Small intestine (tissue), 7 donors: Measurements from ENCODE around the gene C1QTNF6. TPM values are rescaled to one million over a fixed set of nuclear protein-coding genes. Genes with fewer than 3 reads are reported as not detected.

ENCODE experiments used
- DNase-seq, 2 donors: peaks; one replicate each; pipeline versions ENCODE4 v3.0.0 to v3.0.0-alpha.2; 2013
- FAIRE-seq: peaks from 2 replicates; lab custom pipeline; 2012; peaks lifted over from hg19 to GRCh38; lab: Jason Lieb, UNC
- H3K27ac ChIP-seq, 3 donors: one replicate each; pipeline ENCODE4 v1.5.1; 2013; ENCODE audit warnings: low read length in 2 of 3, mild to moderate bottlenecking in 2 of 3, control low read depth in 1 of 3, inconsistent platforms in 1 of 3, low read depth in 1 of 3, moderate library complexity in 1 of 3
- H3K27me3 ChIP-seq, 3 donors: one replicate each; pipeline ENCODE4 v1.6.1; 2013; ENCODE audit warnings: low read length in 3 of 3, inconsistent platforms in 1 of 3; ENCODE audit not compliant: control insufficient read depth in 3 of 3, insufficient read depth in 3 of 3
- H3K36me3 ChIP-seq, 3 donors: one replicate each; pipeline ENCODE4 v1.6.1; 2013; ENCODE audit warnings: low read length in 3 of 3, inconsistent platforms in 1 of 3, low read depth in 1 of 3, mild to moderate bottlenecking in 1 of 3, moderate library complexity in 1 of 3; ENCODE audit not compliant: control insufficient read depth in 3 of 3, insufficient read depth in 2 of 3
- H3K4me1 ChIP-seq, 3 donors: one replicate each; pipeline ENCODE4 v1.6.1; 2013; ENCODE audit warnings: low read length in 2 of 3, inconsistent platforms in 1 of 3, low read depth in 1 of 3, mild to moderate bottlenecking in 1 of 3, moderate library complexity in 1 of 3; ENCODE audit not compliant: control insufficient read depth in 3 of 3, insufficient read depth in 2 of 3
- H3K4me3 ChIP-seq, 3 donors: one replicate each; pipeline ENCODE4 v1.5.1; 2013; ENCODE audit warnings: low read length in 3 of 3, control low read depth in 1 of 3, inconsistent platforms in 1 of 3, low read depth in 1 of 3, mild to moderate bottlenecking in 1 of 3, moderate library complexity in 1 of 3
- H3K9me3 ChIP-seq, 2 donors: one replicate each; pipeline ENCODE4 v1.6.1; 2013; ENCODE audit warnings: low read depth in 1 of 2, low read length in 1 of 2; ENCODE audit not compliant: control insufficient read depth in 2 of 2, insufficient read depth in 1 of 2
- WGBS, 3 donors: extraction: QIAGEN DNeasy Blood & Tissue Kit; methylation state at CpG; one replicate each; pipeline ENCODE4 v1.1.7; 2013; 5-methylcytosine and 5-hydroxymethylcytosine counted together
- polyA plus RNA-seq, 4 donors: library from polyadenylated mRNA; stranded (reverse) in 3 of 4; unstranded in 1 of 4; fragments of 200-250 nt in 3 of 4; fragments of 120-200 nt in 1 of 4; gene quantifications; one replicate each; pipeline versions ENCODE4 v1.2.1 to v1.2.3, GENCODE V29; 2013
- donor health status: healthy with polysubstance abuse.
- donor health status: control.
- donor health status: control.
- donor health status: Bipolar disorder and iron deficiency.
- donor health status: healthy.

The C1QTNF6 gene
- polyA plus RNA-seq, 4 donors = 2.4 to 20.0 (median 3.1) TPM

- Histone ChIP-seq H3K4me1 (peaks cover 0 to 3% (median 0%) of the 10 kb centered on the region in 3 donors), H3K36me3 (no peaks in the 10 kb centered on the region), H3K9me3 (peaks cover 0 to 4% of the 10 kb centered on the region in 2 donors), H3K27me3 (no peaks in the 10 kb centered on the region), H3K27ac (peak overlapping the region in 1 of 3 donors; percentile 87), H3K4me3 (no peak overlapping the region)
- DNase-seq (peak in 1 of 2 donors; percentile 43), FAIRE-seq (no peak)
- WGBS, 3 donors = 36 to 59% (median 46%) methylated on average over 7 of the region's 7 CpGs
Observed at GRCh38 chr22:37218771-37219411, 30.8 kb upstream of the C1QTNF6 start.

GRCh38 chr22:37218399-37218770 lies 30.3 kb upstream of the C1QTNF6 start:
- H3K4me1 ChIP-seq = peaks cover 0 to 3% (median 0%) of the 10 kb centered on the region in 3 donors
- WGBS, 3 donors = 68 to 81% (median 74%) methylated on average over 6 of the region's 6 CpGs
- no peak overlapping the region for H3K4me3 ChIP-seq
- no peaks in the 10 kb centered on the region for H3K36me3 ChIP-seq
- DNase-seq (no peak), FAIRE-seq (no peak)
- H3K9me3 ChIP-seq = peaks cover 0 to 4% of the 10 kb centered on the region in 2 donors
- H3K27me3 ChIP-seq = no peaks in the 10 kb centered on the region
- H3K27ac ChIP-seq = peak overlapping the region in 1 of 3 donors; percentile 45

- no peak for DNase-seq
- no peak overlapping the region for H3K27ac ChIP-seq
- WGBS, 3 donors = 42 to 66% (median 43%) methylated on average over 9 of the region's 9 CpGs
- no peaks in the 10 kb centered on the region for H3K36me3 ChIP-seq
- no peaks in the 10 kb centered on the region for H3K27me3 ChIP-seq
- no peak for FAIRE-seq
- no peaks in the 10 kb centered on the region for H3K9me3 ChIP-seq
- no peak overlapping the region for H3K4me3 ChIP-seq
- H3K4me1 ChIP-seq = peaks cover 0 to 21% (median 0%) of the 10 kb centered on the region in 3 donors
Observed at GRCh38 chr22:37215890-37216289, 27.8 kb upstream of the C1QTNF6 start.

GRCh38 chr22:37214731-37215030 lies 26.6 kb upstream of the C1QTNF6 start:
- FAIRE-seq = no peak
- Histone ChIP-seq H3K27ac (no peak overlapping the region), H3K9me3 (no peaks in the 10 kb centered on the region), H3K4me1 (peaks cover 0 to 28% (median 0%) of the 10 kb centered on the region in 3 donors), H3K27me3 (no peaks in the 10 kb centered on the region), H3K4me3 (no peak overlapping the region), H3K36me3 (no peaks in the 10 kb centered on the region)
- DNase-seq = no peak
- WGBS, 3 donors = 83 to 90% (median 89%) methylated on average over 10 to 13 of the region's 13 CpGs

GRCh38 chr22:37213941-37214730 lies 26.1 kb upstream of the C1QTNF6 start:
- FAIRE-seq (no peak), DNase-seq (no peak)
- no peak overlapping the region for H3K4me3 ChIP-seq
- H3K4me1 ChIP-seq = peaks cover 0 to 28% (median 0%) of the 10 kb centered on the region in 3 donors
- WGBS, 3 donors = 61 to 78% (median 71%) methylated on average over 13 of the region's 13 CpGs
- H3K9me3 ChIP-seq = no peaks in the 10 kb centered on the region
- H3K27me3 ChIP-seq = no peaks in the 10 kb centered on the region
- no peaks in the 10 kb centered on the region for H3K36me3 ChIP-seq
- no peak overlapping the region for H3K27ac ChIP-seq

GRCh38 chr22:37213218-37213855 lies 25.3 kb upstream of the C1QTNF6 start:
- no peak for DNase-seq
- FAIRE-seq = no peak

GRCh38 chr22:37212174-37212906 lies 24.3 kb upstream of the C1QTNF6 start, which contains the start of gene SSTR3:
SSTR3 (minus strand) TSS chr22:37212477; CDS start chr22:37207803, 4,674 bp downstream.
- WGBS, 3 donors = 8 to 29% (median 17%) methylated on average over 22 to 23 of the region's 23 CpGs
- Histone ChIP-seq H3K27me3 (no peaks in the 10 kb centered on the region), H3K4me1 (peaks cover 0 to 34% (median 0%) of the 10 kb centered on the region in 3 donors), H3K4me3 (no peak within 1 kb of the TSS), H3K36me3 (no peaks in the 10 kb centered on the region), H3K9me3 (no peaks in the 10 kb centered on the region), H3K27ac (no peak within 1 kb of the TSS)
- peak in 1 of 2 donors; percentile 52 for DNase-seq
- FAIRE-seq = no peak

More at GRCh38 chr22:37213218-37213855, 25.3 kb upstream of the C1QTNF6 start:
- WGBS, 3 donors = 84 to 90% (median 87%) methylated on average over 18 of the region's 18 CpGs
- H3K4me1 ChIP-seq = peaks cover 0 to 29% (median 0%) of the 10 kb centered on the region in 3 donors
- H3K36me3 ChIP-seq = no peaks in the 10 kb centered on the region
- H3K9me3 ChIP-seq = no peaks in the 10 kb centered on the region
- no peak overlapping the region for H3K27ac ChIP-seq
- H3K27me3 ChIP-seq = no peaks in the 10 kb centered on the region
- no peak overlapping the region for H3K4me3 ChIP-seq

- H3K27me3 ChIP-seq = no peaks in the 10 kb centered on the region
- no peak overlapping the region for H3K4me3 ChIP-seq
- FAIRE-seq (no peak), DNase-seq (no peak)
- 55 to 79% (median 71%) methylated on average over 4 to 6 of the region's 6 CpGs for WGBS, 3 donors
- H3K4me1 ChIP-seq = peaks cover 0 to 34% (median 0%) of the 10 kb centered on the region in 3 donors
- no peak overlapping the region for H3K27ac ChIP-seq
- no peaks in the 10 kb centered on the region for H3K36me3 ChIP-seq
- no peaks in the 10 kb centered on the region for H3K9me3 ChIP-seq
Observed at GRCh38 chr22:37211866-37212173, 23.8 kb upstream of the C1QTNF6 start.
